HepG2 (cell line): ENCODE data around the gene NFAT5. TPM values are rescaled to one million over a fixed set of nuclear protein-coding genes. Genes with fewer than 3 reads are reported as not detected.

Experiments
- CEBPG ChIP-seq: IDR thresholded peaks from 2 replicates; pipeline ENCODE4 v1.6.1; 2016
- DPF2 ChIP-seq: sonication (generic); formaldehyde crosslinking; IDR thresholded peaks from 2 replicates; pipeline ENCODE4 v1.4.0; 2020; ENCODE audit warnings: mild to moderate bottlenecking, low read depth, missing genetic modification reagents, borderline replicate concordance
- DRAP1 ChIP-seq: IDR thresholded peaks from 2 replicates; pipeline ENCODE4 v1.6.1; 2016; ENCODE audit warnings: missing genetic modification reagents, missing compliant biosample characterization
- FOXO4 ChIP-seq: sonication (generic); formaldehyde crosslinking; conservative IDR thresholded peaks from 2 replicates; pipeline ENCODE4 v1.8.1; 2023; ENCODE audit warnings: missing genetic modification reagents
- GATA4 ChIP-seq: sonication (generic); IDR thresholded peaks from 2 replicates; pipeline ENCODE4 v1.6.1; 2016; ENCODE audit warnings: antibody characterized with exemption, low read depth, borderline replicate concordance
- KLF11 ChIP-seq: IDR thresholded peaks from 2 replicates; pipeline ENCODE4 v1.6.1; 2016; ENCODE audit warnings: missing compliant biosample characterization
- PAXIP1 ChIP-seq: sonication (generic); formaldehyde crosslinking; conservative IDR thresholded peaks from 2 replicates; pipeline ENCODE4 v1.4.0; 2020; ENCODE audit warnings: mild to moderate bottlenecking, missing genetic modification reagents, moderate library complexity
- PITX1 ChIP-seq: sonication (generic); formaldehyde crosslinking; IDR thresholded peaks from 2 replicates; pipeline ENCODE4 v1.5.1; 2020; ENCODE audit warnings: mild to moderate bottlenecking, missing genetic modification reagents
- SAFB2 ChIP-seq: sonication (generic); formaldehyde crosslinking; IDR thresholded peaks from 2 replicates; pipeline ENCODE4 v1.5.1; 2020; ENCODE audit warnings: missing genetic modification reagents, low read depth, mild to moderate bottlenecking, borderline replicate concordance
- SOX5 ChIP-seq: IDR thresholded peaks from 2 replicates; pipeline ENCODE4 v1.6.1; 2016; ENCODE audit warnings: borderline replicate concordance
- THAP11 ChIP-seq: IDR thresholded peaks from 2 replicates; pipeline ENCODE4 v1.6.1; 2016; ENCODE audit warnings: missing biosample characterization, missing genetic modification reagents
- ZBTB7A ChIP-seq: sonication (generic); formaldehyde crosslinking; IDR thresholded peaks from 2 replicates; pipeline ENCODE4 v1.8.0; 2022; ENCODE audit warnings: mild to moderate bottlenecking, missing genetic modification reagents
- ZNF20 ChIP-seq: sonication (generic); formaldehyde crosslinking; IDR thresholded peaks from 2 replicates; pipeline ENCODE4 v1.4.0; 2020; ENCODE audit warnings: mild to moderate bottlenecking, moderate library complexity, missing genetic modification reagents
- ZNF251 ChIP-seq: sonication (generic); formaldehyde crosslinking; IDR thresholded peaks from 2 replicates; pipeline ENCODE4 v1.9.0; 2021; ENCODE audit warnings: mild to moderate bottlenecking, missing genetic modification reagents
- ZNF30 ChIP-seq: sonication (generic); formaldehyde crosslinking; IDR thresholded peaks from 2 replicates; pipeline ENCODE4 v1.5.0; 2020; ENCODE audit warnings: mild to moderate bottlenecking, missing genetic modification reagents
- ZNF484 ChIP-seq: sonication (generic); formaldehyde crosslinking; IDR thresholded peaks from 2 replicates; pipeline ENCODE4 v1.5.1; 2020; ENCODE audit warnings: mild to moderate bottlenecking, low read depth, missing genetic modification reagents, borderline replicate concordance
- ZNF660 ChIP-seq: sonication (generic); formaldehyde crosslinking; IDR thresholded peaks from 2 replicates; pipeline ENCODE4 v1.5.1; 2020; ENCODE audit warnings: mild to moderate bottlenecking, low read depth, missing genetic modification reagents, borderline replicate concordance
- ZNF790 ChIP-seq: sonication (generic); formaldehyde crosslinking; IDR thresholded peaks from 2 replicates; pipeline ENCODE4 v1.8.0; 2022; ENCODE audit warnings: missing genetic modification reagents, mild to moderate bottlenecking, borderline replicate concordance
- polyA plus RNA-seq, 8 experiments: library from polyadenylated mRNA; depleted of rRNA in 3 of 8; stranded (reverse) in 7 of 8; unstranded in 1 of 8; fragments of >200 nt; fragmentation: Illumina TruSeq in 4 of 8; extraction: Trizol in 4 of 8; gene quantifications; 2 replicates each; pipeline versions ENCODE4 v1.2.1 to v1.2.3, GENCODE V29; 2011 to 2016; ENCODE audit warnings: low read depth in 4 of 8, missing spikeins in 1 of 8, mixed read lengths in 1 of 8; ENCODE audit not compliant: insufficient read depth in 1 of 8
- total RNA-seq, 5 experiments: library from RNA; depleted of rRNA; stranded (reverse); fragments of >200 nt; fragmentation: Illumina TruSeq; extraction: Trizol; gene quantifications; 2 replicates each; pipeline ENCODE4 v1.2.3, GENCODE V29; 2016; ENCODE audit warnings: low read depth in 1 of 5
- TF ChIP-seq, protein P1 (sequence below): sonication (generic); formaldehyde crosslinking; IDR thresholded peaks from 2 replicates; pipeline ENCODE4 v1.5.0; 2020; ENCODE audit warnings: mild to moderate bottlenecking, missing genetic modification reagents, moderate library complexity
- TF ChIP-seq, protein P2 (sequence below): sonication (generic); formaldehyde crosslinking; IDR thresholded peaks from 2 replicates; pipeline ENCODE4 v1.4.0; 2020; ENCODE audit warnings: missing genetic modification reagents

The NFAT5 gene
- total and polyA plus RNA-seq, 2 of the 13 experiments (the other 11 are each of a cell fraction or from before 2014, with no cell fraction given), result 20.5 to 54.3 TPM

- TF ChIP-seq PAXIP1 (CRISPR knock-in tag) (peak; percentile 71), DRAP1 (CRISPR knock-in tag) (peak; percentile 98), THAP11 (CRISPR knock-in tag) (0 out of 2 replicates have a peak, but pooled peaks have one; percentile 31), ZNF20 (CRISPR knock-in tag) (no peak), PITX1 (CRISPR knock-in tag) (peak; percentile 55; the same call in 1 of the 2 replicates), ZNF30 (CRISPR knock-in tag) (no peak), ZNF790 (CRISPR knock-in tag) (no peak), SOX5 (peak; percentile 27; the same call in 1 of the 2 replicates), FOXO4 (no peak), CEBPG (no peak), DPF2 (CRISPR knock-in tag) (no peak), ZBTB7A (peak; percentile 61; the same call in 1 of the 2 replicates), ZNF660 (no peak), ZNF484 (CRISPR knock-in tag) (no peak), KLF11 (CRISPR knock-in tag) (no peak), ZNF251 (no peak), SAFB2 (no peak), GATA4 (peak; percentile 70; the same call in 1 of the 2 replicates)
- TF ChIP-seq, protein P1, sequence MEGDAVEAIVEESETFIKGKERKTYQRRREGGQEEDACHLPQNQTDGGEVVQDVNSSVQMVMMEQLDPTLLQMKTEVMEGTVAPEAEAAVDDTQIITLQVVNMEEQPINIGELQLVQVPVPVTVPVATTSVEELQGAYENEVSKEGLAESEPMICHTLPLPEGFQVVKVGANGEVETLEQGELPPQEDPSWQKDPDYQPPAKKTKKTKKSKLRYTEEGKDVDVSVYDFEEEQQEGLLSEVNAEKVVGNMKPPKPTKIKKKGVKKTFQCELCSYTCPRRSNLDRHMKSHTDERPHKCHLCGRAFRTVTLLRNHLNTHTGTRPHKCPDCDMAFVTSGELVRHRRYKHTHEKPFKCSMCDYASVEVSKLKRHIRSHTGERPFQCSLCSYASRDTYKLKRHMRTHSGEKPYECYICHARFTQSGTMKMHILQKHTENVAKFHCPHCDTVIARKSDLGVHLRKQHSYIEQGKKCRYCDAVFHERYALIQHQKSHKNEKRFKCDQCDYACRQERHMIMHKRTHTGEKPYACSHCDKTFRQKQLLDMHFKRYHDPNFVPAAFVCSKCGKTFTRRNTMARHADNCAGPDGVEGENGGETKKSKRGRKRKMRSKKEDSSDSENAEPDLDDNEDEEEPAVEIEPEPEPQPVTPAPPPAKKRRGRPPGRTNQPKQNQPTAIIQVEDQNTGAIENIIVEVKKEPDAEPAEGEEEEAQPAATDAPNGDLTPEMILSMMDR (CRISPR knock-in tag), result no peak
- TF ChIP-seq, protein P2, sequence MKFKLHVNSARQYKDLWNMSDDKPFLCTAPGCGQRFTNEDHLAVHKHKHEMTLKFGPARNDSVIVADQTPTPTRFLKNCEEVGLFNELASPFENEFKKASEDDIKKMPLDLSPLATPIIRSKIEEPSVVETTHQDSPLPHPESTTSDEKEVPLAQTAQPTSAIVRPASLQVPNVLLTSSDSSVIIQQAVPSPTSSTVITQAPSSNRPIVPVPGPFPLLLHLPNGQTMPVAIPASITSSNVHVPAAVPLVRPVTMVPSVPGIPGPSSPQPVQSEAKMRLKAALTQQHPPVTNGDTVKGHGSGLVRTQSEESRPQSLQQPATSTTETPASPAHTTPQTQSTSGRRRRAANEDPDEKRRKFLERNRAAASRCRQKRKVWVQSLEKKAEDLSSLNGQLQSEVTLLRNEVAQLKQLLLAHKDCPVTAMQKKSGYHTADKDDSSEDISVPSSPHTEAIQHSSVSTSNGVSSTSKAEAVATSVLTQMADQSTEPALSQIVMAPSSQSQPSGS (CRISPR knock-in tag), result peak; percentile 21; the same call in 1 of the 2 replicates
These were observed 160.7 kb downstream of the NFAT5 start, which contains the start of gene NQO1 (continued) for GRCh38 chr16:69726313-69727060.
